Measurements from ENCODE around the gene OPCML. TPM values are rescaled to one million over a fixed set of nuclear protein-coding genes. Genes with fewer than 3 reads are reported as not detected.
A peak's percentile ranks its signal among the peaks of the same experiment; 100 is the strongest.

The OPCML gene
- total RNA-seq, 4 donors from 2014 or later: 0.06 to 0.83 (median 0.24) TPM

DNA sequence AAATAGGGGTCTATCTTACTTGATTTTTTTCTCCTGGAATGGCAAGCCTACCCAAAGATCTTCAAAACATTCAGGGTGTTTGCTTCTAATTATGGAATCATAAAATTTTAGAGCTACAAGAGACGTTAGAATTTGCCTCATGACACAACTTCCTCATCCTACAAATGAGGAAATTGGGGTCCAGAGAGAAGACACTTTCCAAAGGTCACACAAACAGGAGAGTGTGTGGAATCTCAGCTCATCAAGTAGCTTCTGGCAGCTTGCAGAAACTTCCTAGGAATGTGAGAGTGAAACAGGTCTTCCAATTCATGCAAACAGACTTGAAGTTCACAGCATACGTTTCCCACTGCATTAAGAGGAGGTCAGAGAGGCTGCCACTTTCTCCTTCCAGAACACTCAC lies 976.0 kb downstream of the OPCML start:
- H3K27me3 ChIP-seq: no peaks in the 10 kb centered on the region
- TF ChIP-seq POLR2A (IDR thresholded peaks at IDR 0.05; ENCODE audit: low read depth) (no peak), EP300 (IDR thresholded peaks at IDR 0.05) (no peak), POLR2AphosphoS5 (IDR thresholded peaks at IDR 0.05) (no peak)
- TF ChIP-seq, protein P1, sequence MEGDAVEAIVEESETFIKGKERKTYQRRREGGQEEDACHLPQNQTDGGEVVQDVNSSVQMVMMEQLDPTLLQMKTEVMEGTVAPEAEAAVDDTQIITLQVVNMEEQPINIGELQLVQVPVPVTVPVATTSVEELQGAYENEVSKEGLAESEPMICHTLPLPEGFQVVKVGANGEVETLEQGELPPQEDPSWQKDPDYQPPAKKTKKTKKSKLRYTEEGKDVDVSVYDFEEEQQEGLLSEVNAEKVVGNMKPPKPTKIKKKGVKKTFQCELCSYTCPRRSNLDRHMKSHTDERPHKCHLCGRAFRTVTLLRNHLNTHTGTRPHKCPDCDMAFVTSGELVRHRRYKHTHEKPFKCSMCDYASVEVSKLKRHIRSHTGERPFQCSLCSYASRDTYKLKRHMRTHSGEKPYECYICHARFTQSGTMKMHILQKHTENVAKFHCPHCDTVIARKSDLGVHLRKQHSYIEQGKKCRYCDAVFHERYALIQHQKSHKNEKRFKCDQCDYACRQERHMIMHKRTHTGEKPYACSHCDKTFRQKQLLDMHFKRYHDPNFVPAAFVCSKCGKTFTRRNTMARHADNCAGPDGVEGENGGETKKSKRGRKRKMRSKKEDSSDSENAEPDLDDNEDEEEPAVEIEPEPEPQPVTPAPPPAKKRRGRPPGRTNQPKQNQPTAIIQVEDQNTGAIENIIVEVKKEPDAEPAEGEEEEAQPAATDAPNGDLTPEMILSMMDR (IDR thresholded peaks at IDR 0.05): no peak
- intact Hi-C loops (cut with DNase I): no loop called here
- DNase-seq (ENCODE audit: extremely low spot score): no peak
- no peak overlapping the region for H3K4me3 ChIP-seq
- H3K36me3 ChIP-seq: no peaks in the 10 kb centered on the region
- WGBS: 42% methylated on average over 2 of the region's 2 CpGs
- H3K9me3 ChIP-seq: peaks cover 0 to 7% (median 3%) of the 10 kb centered on the region in 4 donors
- H3K4me1 ChIP-seq: no peaks in the 10 kb centered on the region
- no peak overlapping the region for H3K27ac ChIP-seq (replicated peaks in 1 of 4)

GRCh38 chr11:132555617-132556016 lies 976.7 kb downstream of the OPCML start:
- DNase-seq (ENCODE audit: extremely low spot score): no peak
- intact Hi-C loops (cut with DNase I): no loop called here
- no peak for TF ChIP-seq POLR2AphosphoS5 (IDR thresholded peaks at IDR 0.05)
- TF ChIP-seq, protein P1 (IDR thresholded peaks at IDR 0.05): no peak
- TF ChIP-seq POLR2A (IDR thresholded peaks at IDR 0.05; ENCODE audit: low read depth): no peak
- TF ChIP-seq EP300 (IDR thresholded peaks at IDR 0.05): no peak
- H3K36me3 ChIP-seq: no peaks in the 10 kb centered on the region
- WGBS: 95% methylated on average over 3 of the region's 3 CpGs
- no peaks in the 10 kb centered on the region for H3K27me3 ChIP-seq
- no peak overlapping the region for H3K4me3 ChIP-seq
- H3K4me1 ChIP-seq: no peaks in the 10 kb centered on the region
- peaks cover 0 to 7% (median 3%) of the 10 kb centered on the region in 4 donors for H3K9me3 ChIP-seq
- no peak overlapping the region for H3K27ac ChIP-seq (replicated peaks in 1 of 4)

GRCh38 chr11:132551016-132551415 lies 981.3 kb downstream of the OPCML start:
- intact Hi-C loops (cut with DNase I): no loop called here
- Histone ChIP-seq H3K4me1 (no peaks in the 10 kb centered on the region), H3K4me3 (no peak overlapping the region), H3K36me3 (no peaks in the 10 kb centered on the region), H3K27ac (replicated peaks in 1 of 4) (no peak overlapping the region), H3K27me3 (no peaks in the 10 kb centered on the region), H3K9me3 (peaks cover 0 to 7% (median 3%) of the 10 kb centered on the region in 4 donors)
- 85% methylated on average over 5 of the region's 5 CpGs for WGBS
- TF ChIP-seq POLR2A (IDR thresholded peaks at IDR 0.05; ENCODE audit: low read depth) (no peak), POLR2AphosphoS5 (IDR thresholded peaks at IDR 0.05) (no peak), EP300 (IDR thresholded peaks at IDR 0.05) (no peak)
- TF ChIP-seq, protein P1 (IDR thresholded peaks at IDR 0.05): no peak
- DNase-seq (ENCODE audit: extremely low spot score): no peak

DNA sequence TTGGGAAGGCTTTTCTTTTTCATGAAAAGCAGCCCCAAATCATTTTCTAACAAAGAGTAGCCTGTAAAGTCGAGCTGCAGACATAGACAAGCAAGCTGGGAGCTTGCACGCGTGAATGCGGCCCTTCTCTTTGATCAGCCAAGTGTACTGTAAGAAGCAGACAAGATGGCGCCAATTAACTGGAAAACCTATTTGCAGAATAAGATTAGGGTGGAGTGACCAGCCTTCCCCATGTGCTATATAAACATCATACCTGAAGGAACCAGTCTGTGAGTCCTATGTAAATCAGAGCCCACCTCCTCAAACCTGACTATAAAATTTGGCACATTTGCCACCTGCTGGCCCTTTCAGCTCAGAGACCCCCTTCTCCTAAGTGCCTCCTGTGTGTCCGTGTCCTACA lies 982.7 kb downstream of the OPCML start:
- no peak overlapping the region for H3K4me3 ChIP-seq
- no peaks in the 10 kb centered on the region for H3K4me1 ChIP-seq
- no peak for TF ChIP-seq EP300 (IDR thresholded peaks at IDR 0.05)
- TF ChIP-seq POLR2AphosphoS5 (IDR thresholded peaks at IDR 0.05): no peak
- TF ChIP-seq, protein P1 (IDR thresholded peaks at IDR 0.05): no peak
- TF ChIP-seq POLR2A (IDR thresholded peaks at IDR 0.05; ENCODE audit: low read depth): no peak
- H3K27ac ChIP-seq (replicated peaks in 1 of 4): no peak overlapping the region
- intact Hi-C loops (cut with DNase I): no loop called here
- WGBS: 90% methylated on average over 6 of the region's 6 CpGs
- H3K27me3 ChIP-seq: no peaks in the 10 kb centered on the region
- peak; percentile 83 for DNase-seq (ENCODE audit: extremely low spot score)
- peaks cover 0 to 7% (median 3%) of the 10 kb centered on the region in 4 donors for H3K9me3 ChIP-seq
- no peaks in the 10 kb centered on the region for H3K36me3 ChIP-seq

DNA sequence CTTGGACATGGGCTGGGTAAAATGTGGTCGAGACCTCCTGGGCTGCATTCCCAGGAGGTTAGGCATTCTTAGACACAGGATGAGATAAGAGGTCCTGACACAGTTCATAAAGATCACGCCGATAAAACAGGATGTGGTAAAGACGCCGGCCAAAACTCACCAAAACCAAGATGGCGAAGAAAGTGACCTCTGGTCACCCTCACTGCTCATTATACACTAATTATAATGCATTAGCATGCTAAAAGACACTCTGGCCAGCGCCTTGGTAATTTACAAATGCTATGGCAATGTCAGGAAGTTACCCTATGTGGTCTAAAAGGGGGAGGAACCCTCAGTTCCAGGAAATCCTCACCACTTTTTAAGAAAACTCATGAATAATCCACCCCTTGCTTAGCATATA lies 983.3 kb downstream of the OPCML start:
- intact Hi-C loops (cut with DNase I): no loop called here
- H3K27me3 ChIP-seq: no peaks in the 10 kb centered on the region
- no peaks in the 10 kb centered on the region for H3K4me1 ChIP-seq
- DNase-seq (ENCODE audit: extremely low spot score): peak; percentile 50
- WGBS: 88% methylated on average over 7 of the region's 7 CpGs
- no peak for TF ChIP-seq POLR2A (IDR thresholded peaks at IDR 0.05; ENCODE audit: low read depth)
- no peak for TF ChIP-seq EP300 (IDR thresholded peaks at IDR 0.05)
- no peak for TF ChIP-seq POLR2AphosphoS5 (IDR thresholded peaks at IDR 0.05)
- TF ChIP-seq, protein P1 (IDR thresholded peaks at IDR 0.05): no peak
- H3K36me3 ChIP-seq: no peaks in the 10 kb centered on the region
- H3K27ac ChIP-seq (replicated peaks in 1 of 4): no peak overlapping the region
- H3K4me3 ChIP-seq: no peak overlapping the region
- peaks cover 0 to 7% (median 3%) of the 10 kb centered on the region in 4 donors for H3K9me3 ChIP-seq

Measured in esophagus muscularis mucosa (tissue), 4 donors.